Heart right ventricle (tissue), 16 donors: Measurements from ENCODE around the gene RSPRY1. TPM values are rescaled to one million over a fixed set of nuclear protein-coding genes. Genes with fewer than 3 reads are reported as not detected.
"Not testable (repeated sequence)": the region's sequence is repeated elsewhere in the genome, so short reads cannot be mapped to it uniquely, and the experiment has no call there.

Source experiments
- ATAC-seq, 8 donors: fragments of 200-7000 bp; cut with Tn5 transposase; one replicate each; pipeline ENCODE4 v1.9.1; 2020; ENCODE audit warnings: mild to moderate bottlenecking in 8 of 8, moderate library complexity in 8 of 8, moderate number of reproducible peaks in 1 of 8
- DNase-seq, 2 donors: peaks; one replicate each; pipeline ENCODE4 v3.0.0-alpha.2; 2020
- H3K27ac ChIP-seq, 10 donors: fragments of 200-600 bp; sonication (generic) in 2 of 10; one replicate each; pipeline versions ENCODE4 v1.5.0 to v1.8.0; 2020 to 2022; ENCODE audit warnings: mild to moderate bottlenecking in 3 of 10
- H3K27me3 ChIP-seq, 7 donors: fragments of 200-600 bp; one replicate each; pipeline ENCODE4 v1.8.0; 2021 to 2022; ENCODE audit warnings: mild to moderate bottlenecking in 2 of 7
- H3K36me3 ChIP-seq, 9 donors: fragments of 200-600 bp; sonication (generic) in 1 of 9; one replicate each; pipeline versions ENCODE4 v1.5.0 to v1.8.0; 2020 to 2022; ENCODE audit warnings: mild to moderate bottlenecking in 2 of 9
- H3K4me1 ChIP-seq, 9 donors: fragments of 200-600 bp; sonication (generic) in 1 of 9; one replicate each; pipeline versions ENCODE4 v1.5.0 to v1.8.0; 2020 to 2022; ENCODE audit warnings: mild to moderate bottlenecking in 4 of 9
- H3K4me3 ChIP-seq, 10 donors: fragments of 200-600 bp; sonication (generic) in 2 of 10; one replicate each; pipeline versions ENCODE4 v1.5.0 to v1.8.0; 2020 to 2022; ENCODE audit warnings: mild to moderate bottlenecking in 7 of 10, moderate library complexity in 2 of 10
- H3K9me3 ChIP-seq, 11 donors: fragments of 200-600 bp in 10 of 11; sonication (generic) in 2 of 11; one replicate each; pipeline versions ENCODE4 v1.5.0 to v1.8.0; 2013 to 2022; ENCODE audit warnings: mild to moderate bottlenecking in 2 of 11, control low read depth in 1 of 11, moderate library complexity in 1 of 11
- CTCF ChIP-seq, 9 donors: fragments of 200-600 bp; sonication (generic) in 2 of 9; IDR thresholded peaks; one replicate each; pipeline versions ENCODE4 v1.5.0 to v1.8.0; 2021 to 2022; ENCODE audit warnings: antibody characterized with exemption in 9 of 9, mild to moderate bottlenecking in 5 of 9, moderate library complexity in 1 of 9
- WGBS, 2 donors: extraction: QIAGEN DNeasy Blood & Tissue Kit; methylation state at CpG; one replicate each; pipeline ENCODE4 v1.1.7; 2013; ENCODE audit warnings: inconsistent platforms in 1 of 2; 5-methylcytosine and 5-hydroxymethylcytosine counted together
- intact Hi-C, 10 donors: fragments of 100-400 bp; cut with DNase I; formaldehyde crosslinking; loops; one replicate each; pipeline versions ENCODE4 v1.11.1 to v1.14.2; 2022
- polyA plus RNA-seq, 2 donors: library from polyadenylated mRNA; stranded (reverse); fragments of 200-250 nt; gene quantifications; one replicate each; pipeline ENCODE4 v1.2.3, GENCODE V29; 2013
- total RNA-seq, 10 donors: library from RNA; stranded (reverse); fragmentation: NEBNext Ultra II Directional in 3 of 10; extraction: Animal tissue kit (Norgen Biotek cat#: 25700) in 3 of 10; gene quantifications; one replicate each; pipeline versions ENCODE4 v1.2.1 to v1.2.4, GENCODE V29; 2021 to 2023
- donor health status: Arrhythmogenic right ventricular cardiomyopathy.
- donor health status: ischemic (EF 13 %, LVEDD 7.1; RV severe dilation, severe dysfunction).
- donor health status: healthy with polysubstance abuse.
- donor health status: DM: no; HTN: yes; CAD: no.
- donor health status: DM: no; HTN: no; CAD: no.
- donor health status: ischemic (EF 25% LVEDD 6.9; RV normal size, moderate dysfunction).
- donor health status: ischemic (EF 25% LVEDD 5.7; RV mildly dilated, moderate dysfunction).
- donor health status: healthy.
- donor health status: DM: yes; HTN: yes; CAD: no.
- donor health status: Ischemic cardiomyopathy.
- donor health status: ischemic (EF 35%, LVEDD 5.7; RV mildly dilated, moderate dysfunction).
- donor health status: nonischemic (EF 11% LVEDD 7.7; RV severe dilation, severe dysfunction).
- donor health status: DM: yes; HTN: yes; CAD: no.
- donor health status: PGD.
- donor health status: ischemic (EF 29% LVEDD 5.4; RV normal size, mild dysfunction).
- donor health status: nonischemic (EF 23%, LVEDD 6.1; RV moderate dilation, normal function).

The RSPRY1 gene
- total and polyA plus RNA-seq, 12 donors = 6.9 to 21.4 (median 16.9) TPM

- peaks cover 0 to 10% (median 0%) of the 10 kb centered on the region in 9 donors for H3K36me3 ChIP-seq
- DNase-seq (no peak), ATAC-seq (peak in 4 of 8 donors; percentile 44 to 74 (median 53))
- H3K27ac ChIP-seq = peak overlapping the region in 2 of 10 donors; percentile 19 to 35
- no peak overlapping the region for H3K4me3 ChIP-seq
- intact Hi-C loops = no loop called here
- H3K9me3 ChIP-seq = no peaks in the 10 kb centered on the region
- TF ChIP-seq CTCF (IDR thresholded peaks at IDR 0.05) = no peak
- peaks cover 0 to 66% (median 45%) of the 10 kb centered on the region in 9 donors for H3K4me1 ChIP-seq
- H3K27me3 ChIP-seq = no peaks in the 10 kb centered on the region
Measured at GRCh38 chr16:57194512-57194911, 8.4 kb downstream of the RSPRY1 start.

- intact Hi-C loops = loop anchor here in 1 of 10 donors (5.0 kb wide), 1 partner anchor 41 kb away; no protein-coding TSS in a partner anchor
- Histone ChIP-seq H3K36me3 (no peaks in the 10 kb centered on the region), H3K4me3 (no peak overlapping the region), H3K4me1 (peaks cover 0 to 61% (median 35%) of the 10 kb centered on the region in 9 donors), H3K27me3 (no peaks in the 10 kb centered on the region), H3K9me3 (no peaks in the 10 kb centered on the region), H3K27ac (no peak overlapping the region)
- WGBS, 2 donors = 61 to 62% methylated on average over 4 of the region's 4 CpGs
- DNase-seq = no peak
- no peak for TF ChIP-seq CTCF (IDR thresholded peaks at IDR 0.05)
- no peak for ATAC-seq
Measured at GRCh38 chr16:57196286-57196685, 10.2 kb downstream of the RSPRY1 start.

- intact Hi-C loops = loop anchor here in 1 of 10 donors (5.0 kb wide), 1 partner anchor 41 kb away; no protein-coding TSS in a partner anchor
- Histone ChIP-seq H3K36me3 (no peaks in the 10 kb centered on the region), H3K4me3 (no peak overlapping the region), H3K27ac (no peak overlapping the region), H3K4me1 (peaks cover 0 to 56% (median 35%) of the 10 kb centered on the region in 9 donors), H3K9me3 (no peaks in the 10 kb centered on the region), H3K27me3 (no peaks in the 10 kb centered on the region)
- DNase-seq = no peak
- TF ChIP-seq CTCF (IDR thresholded peaks at IDR 0.05) = no peak
- ATAC-seq = no peak
- 72 to 73% methylated on average over 3 of the region's 3 CpGs for WGBS, 2 donors
Measured at GRCh38 chr16:57196753-57197152, 10.6 kb downstream of the RSPRY1 start.

GRCh38 chr16:57200321-57200720 lies 14.2 kb downstream of the RSPRY1 start:
- WGBS, 2 donors = 96% methylated on average over 11 to 14 of the region's 24 CpGs
- intact Hi-C loops, DNase-seq, H3K9me3 ChIP-seq, H3K4me3 ChIP-seq, ATAC-seq, H3K27me3 ChIP-seq, H3K27ac ChIP-seq: not testable (repeated sequence)
- Histone ChIP-seq H3K36me3 (peaks cover 0 to 13% (median 10%) of the 10 kb centered on the region in 9 donors), H3K4me1 (peaks cover 0 to 30% (median 12%) of the 10 kb centered on the region in 9 donors)

- H3K9me3 ChIP-seq, H3K4me3 ChIP-seq, ATAC-seq, intact Hi-C loops, H3K27me3 ChIP-seq, DNase-seq, H3K27ac ChIP-seq: not testable (repeated sequence)
- 89 to 90% methylated on average over 20 to 24 of the region's 27 CpGs for WGBS, 2 donors
- H3K4me1 ChIP-seq = peaks cover 0 to 30% (median 10%) of the 10 kb centered on the region in 9 donors
- peaks cover 0 to 19% (median 14%) of the 10 kb centered on the region in 9 donors for H3K36me3 ChIP-seq
Measured at GRCh38 chr16:57200926-57201325, 14.8 kb downstream of the RSPRY1 start.
